GM18519 (cell line): Measurements from ENCODE around the gene TTC28.
"Not testable (repeated sequence)": the region's sequence is repeated elsewhere in the genome, so short reads cannot be mapped to it uniquely, and the experiment has no call there.

ENCODE experiments used
- ATAC-seq: cut with Tn5 transposase; IDR thresholded peaks from one replicate; pipeline ENCODE4 v1.9.1; 2021; ENCODE audit warnings: mild to moderate bottlenecking, moderate library complexity; ENCODE audit not compliant: unreplicated experiment, low FRiP score

TTC28 gene

GRCh38 chr22:28678778-28679610 is 646 bp downstream of the TTC28 start:
- not testable (repeated sequence) for ATAC-seq

GRCh38 chr22:28678170-28678569 is 1.5 kb downstream of the TTC28 start:
- not testable (repeated sequence) for ATAC-seq

GRCh38 chr22:28674121-28674563 is 5.5 kb downstream of the TTC28 start:
- ATAC-seq = no peak

- ATAC-seq = no peak
Measured at GRCh38 chr22:28670756-28671155, 8.9 kb downstream of the TTC28 start.

GRCh38 chr22:28670161-28670560 is 9.5 kb downstream of the TTC28 start:
- ATAC-seq = no peak

GRCh38 chr22:28669387-28669786 is 10.3 kb downstream of the TTC28 start:
- no peak for ATAC-seq

GRCh38 chr22:28663569-28663942 is 16.1 kb downstream of the TTC28 start:
- ATAC-seq = not testable (repeated sequence)

GRCh38 chr22:28658448-28658847 is 21.2 kb downstream of the TTC28 start:
- ATAC-seq = no peak

GRCh38 chr22:28656181-28656580 is 23.5 kb downstream of the TTC28 start:
- no peak for ATAC-seq

- no peak for ATAC-seq
Measured at GRCh38 chr22:28650463-28650862, 29.2 kb downstream of the TTC28 start.

- ATAC-seq = no peak
Measured at GRCh38 chr22:28648792-28649191, 30.8 kb downstream of the TTC28 start.

- no peak for ATAC-seq
Measured at GRCh38 chr22:28647216-28647615, 32.4 kb downstream of the TTC28 start.

- ATAC-seq = no peak
Measured at GRCh38 chr22:28639321-28639720, 40.3 kb downstream of the TTC28 start.

GRCh38 chr22:28637225-28637624 is 42.4 kb downstream of the TTC28 start:
- ATAC-seq = no peak

- no peak for ATAC-seq
Measured at GRCh38 chr22:28630177-28630574, 49.5 kb downstream of the TTC28 start.

GRCh38 chr22:28629420-28630176 is 50.0 kb downstream of the TTC28 start:
- no peak for ATAC-seq

GRCh38 chr22:28628766-28629165 is 50.9 kb downstream of the TTC28 start:
- ATAC-seq = no peak

- no peak for ATAC-seq
Measured at GRCh38 chr22:28627791-28628190, 51.8 kb downstream of the TTC28 start.

- ATAC-seq = no peak
Measured at GRCh38 chr22:28620244-28620922, 59.3 kb downstream of the TTC28 start.

- ATAC-seq = no peak
Measured at GRCh38 chr22:28619236-28619635, 60.4 kb downstream of the TTC28 start.

GRCh38 chr22:28615423-28615822 is 64.2 kb downstream of the TTC28 start:
- not testable (repeated sequence) for ATAC-seq
